Osteoblast (primary cell): Measurements from ENCODE around the gene C3orf70. TPM values are rescaled to one million over a fixed set of nuclear protein-coding genes. Genes with fewer than 3 reads are reported as not detected.

Experiments used
- DNase-seq: peaks from one replicate; pipeline ENCODE4 v3.0.0; 2011; ENCODE audit warnings: low spot score, mixed read lengths; ENCODE audit not compliant: insufficient read length; ENCODE audit errors: missing footprints
- H2AFZ ChIP-seq: 2 replicates; pipeline ENCODE4 v1.6.0; 2011; ENCODE audit warnings: mild to moderate bottlenecking, low read length
- H3K27ac ChIP-seq: 2 replicates; pipeline ENCODE4 v1.5.1; 2011; ENCODE audit warnings: mild to moderate bottlenecking, low read depth, low read length, moderate library complexity
- H3K27me3 ChIP-seq: 2 replicates; pipeline ENCODE4 v1.6.0; 2012; ENCODE audit warnings: mild to moderate bottlenecking, control low read depth, inconsistent platforms, low read length, moderate library complexity; ENCODE audit not compliant: insufficient read depth
- H3K36me3 ChIP-seq: 2 replicates; pipeline ENCODE4 v1.5.1; 2011; ENCODE audit warnings: mild to moderate bottlenecking, low read length, control low read depth, moderate library complexity; ENCODE audit not compliant: insufficient read depth
- H3K4me1 ChIP-seq: 2 replicates; pipeline ENCODE4 v1.5.1; 2011; ENCODE audit warnings: mild to moderate bottlenecking, low read length, control low read depth, moderate library complexity; ENCODE audit not compliant: insufficient read depth
- H3K4me2 ChIP-seq: 2 replicates; pipeline ENCODE4 v1.6.0; 2011; ENCODE audit warnings: mild to moderate bottlenecking, low read length; ENCODE audit not compliant: insufficient read depth
- H3K4me3 ChIP-seq: fragments of 200-600 bp; sonication (generic); 3 replicates; pipeline ENCODE4 v1.5.1; 2012; ENCODE audit warnings: mild to moderate bottlenecking, low read length, inconsistent platforms; ENCODE audit not compliant: insufficient read depth
- H3K79me2 ChIP-seq: 2 replicates; pipeline ENCODE4 v1.6.0; 2012; ENCODE audit warnings: mild to moderate bottlenecking, low read length, control low read depth, inconsistent platforms; ENCODE audit not compliant: insufficient read depth
- H3K9me3 ChIP-seq: 2 replicates; pipeline ENCODE4 v1.5.1; 2011; ENCODE audit warnings: low read depth, low read length, control low read depth
- H4K20me1 ChIP-seq: 2 replicates; pipeline ENCODE4 v1.6.0; 2012; ENCODE audit warnings: mild to moderate bottlenecking, low read length, control low read depth; ENCODE audit not compliant: insufficient read depth
- total RNA-seq: library from RNA; depleted of rRNA; stranded (reverse); fragments of >200 nt; gene quantifications from 2 replicates; pipeline ENCODE4 v1.2.3, GENCODE V29; 2012
- TF ChIP-seq, protein P1 (sequence below): IDR thresholded peaks from 2 replicates; pipeline ENCODE4 v1.5.1; 2011; ENCODE audit warnings: mild to moderate bottlenecking, low read depth, low read length, moderate library complexity; ENCODE audit errors: extremely low read depth

C3orf70 gene
- total RNA-seq, 1 donor = 1.4 TPM

- no peak overlapping the region for H3K4me3 ChIP-seq
- H3K79me2 ChIP-seq = no peaks in the 10 kb centered on the region
- H4K20me1 ChIP-seq = no peaks in the 10 kb centered on the region
- peak overlapping the region; percentile 4 for H2AFZ ChIP-seq
- no peaks in the 10 kb centered on the region for H3K9me3 ChIP-seq
- TF ChIP-seq, protein P1, sequence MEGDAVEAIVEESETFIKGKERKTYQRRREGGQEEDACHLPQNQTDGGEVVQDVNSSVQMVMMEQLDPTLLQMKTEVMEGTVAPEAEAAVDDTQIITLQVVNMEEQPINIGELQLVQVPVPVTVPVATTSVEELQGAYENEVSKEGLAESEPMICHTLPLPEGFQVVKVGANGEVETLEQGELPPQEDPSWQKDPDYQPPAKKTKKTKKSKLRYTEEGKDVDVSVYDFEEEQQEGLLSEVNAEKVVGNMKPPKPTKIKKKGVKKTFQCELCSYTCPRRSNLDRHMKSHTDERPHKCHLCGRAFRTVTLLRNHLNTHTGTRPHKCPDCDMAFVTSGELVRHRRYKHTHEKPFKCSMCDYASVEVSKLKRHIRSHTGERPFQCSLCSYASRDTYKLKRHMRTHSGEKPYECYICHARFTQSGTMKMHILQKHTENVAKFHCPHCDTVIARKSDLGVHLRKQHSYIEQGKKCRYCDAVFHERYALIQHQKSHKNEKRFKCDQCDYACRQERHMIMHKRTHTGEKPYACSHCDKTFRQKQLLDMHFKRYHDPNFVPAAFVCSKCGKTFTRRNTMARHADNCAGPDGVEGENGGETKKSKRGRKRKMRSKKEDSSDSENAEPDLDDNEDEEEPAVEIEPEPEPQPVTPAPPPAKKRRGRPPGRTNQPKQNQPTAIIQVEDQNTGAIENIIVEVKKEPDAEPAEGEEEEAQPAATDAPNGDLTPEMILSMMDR = no peak
- no peaks in the 10 kb centered on the region for H3K27me3 ChIP-seq
- H3K4me1 ChIP-seq = peaks cover 14% of the 10 kb centered on the region
- DNase-seq = peak; percentile 63
- H3K4me2 ChIP-seq = peak overlapping the region; percentile 7
- peaks cover 9% of the 10 kb centered on the region for H3K36me3 ChIP-seq
- H3K27ac ChIP-seq = peak overlapping the region; percentile 36
Observed at GRCh38 chr3:185046164-185046515, 106.7 kb downstream of the C3orf70 start.

DNA sequence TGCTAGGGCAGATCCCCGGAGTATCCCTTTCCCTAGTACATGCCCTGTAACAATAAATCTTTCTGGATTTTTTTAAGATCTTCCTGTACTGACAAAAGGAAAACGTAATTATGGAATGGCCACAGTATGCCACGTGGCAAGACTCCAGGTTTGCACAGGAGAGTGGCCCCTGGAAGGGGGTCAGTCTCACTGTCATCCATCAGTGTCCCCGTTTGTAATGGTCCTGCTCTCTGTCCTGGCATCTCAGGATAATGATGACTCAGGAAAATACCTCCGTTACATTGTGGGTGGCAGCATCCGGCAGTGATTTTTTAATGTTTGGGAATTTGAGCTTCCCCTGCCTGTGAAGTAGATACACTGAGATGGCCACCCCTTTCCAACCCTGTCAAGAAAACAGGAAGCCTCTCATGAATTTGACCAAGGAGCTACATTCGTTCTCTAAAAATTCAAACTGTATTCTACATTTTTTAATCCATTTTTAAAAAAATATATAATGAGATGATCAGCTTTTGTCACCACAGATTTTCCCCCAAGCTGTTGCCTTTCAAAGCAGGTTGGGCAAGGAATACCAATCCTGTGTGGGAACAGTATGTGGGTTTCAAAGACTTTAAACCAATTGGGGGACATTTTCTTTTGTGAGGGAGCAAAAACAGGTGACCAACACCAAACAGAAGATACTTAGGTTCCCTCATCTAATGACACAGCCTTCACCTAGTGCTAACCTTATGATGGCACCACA is 110.4 kb downstream of the C3orf70 start:
- Histone ChIP-seq H3K9me3 (no peaks in the 10 kb centered on the region), H3K27ac (no peak overlapping the region), H3K4me1 (peaks cover 14% of the 10 kb centered on the region), H3K36me3 (no peaks in the 10 kb centered on the region), H3K79me2 (no peaks in the 10 kb centered on the region), H3K4me2 (peak overlapping the region; percentile 21), H4K20me1 (no peaks in the 10 kb centered on the region), H2AFZ (no peak overlapping the region), H3K4me3 (no peak overlapping the region), H3K27me3 (no peaks in the 10 kb centered on the region)
- TF ChIP-seq, protein P1 = no peak
- peak; percentile 27 for DNase-seq

GRCh38 chr3:185041540-185041939 is 111.3 kb downstream of the C3orf70 start:
- Histone ChIP-seq H3K79me2 (no peaks in the 10 kb centered on the region), H3K4me1 (peaks cover 14% of the 10 kb centered on the region), H3K4me3 (no peak overlapping the region), H3K27ac (no peak overlapping the region), H3K27me3 (no peaks in the 10 kb centered on the region), H3K4me2 (no peak overlapping the region), H3K36me3 (no peaks in the 10 kb centered on the region), H2AFZ (no peak overlapping the region), H4K20me1 (no peaks in the 10 kb centered on the region), H3K9me3 (no peaks in the 10 kb centered on the region)
- DNase-seq = no peak
- TF ChIP-seq, protein P1 = no peak

GRCh38 chr3:185040425-185040824 is 112.4 kb downstream of the C3orf70 start:
- Histone ChIP-seq H3K4me1 (peaks cover 5% of the 10 kb centered on the region), H3K4me2 (no peak overlapping the region), H3K4me3 (no peak overlapping the region), H3K27me3 (no peaks in the 10 kb centered on the region), H3K36me3 (no peaks in the 10 kb centered on the region), H4K20me1 (no peaks in the 10 kb centered on the region), H3K79me2 (no peaks in the 10 kb centered on the region), H2AFZ (no peak overlapping the region), H3K27ac (no peak overlapping the region), H3K9me3 (no peaks in the 10 kb centered on the region)
- TF ChIP-seq, protein P1 = no peak
- no peak for DNase-seq
